HL-60 (cell line): ENCODE measurements around the gene LRP5.

Experiments used
- CTCF ChIP-seq: IDR thresholded peaks from one replicate; pipeline ENCODE4 v1.5.1; 2011; ENCODE audit warnings: low read length, control low read depth, inconsistent platforms; ENCODE audit not compliant: insufficient read depth
- GABPA ChIP-seq: IDR thresholded peaks from 2 replicates; pipeline ENCODE4 v1.6.1; 2012; ENCODE audit warnings: low read depth
- REST ChIP-seq: IDR thresholded peaks from 2 replicates; pipeline ENCODE4 v1.6.1; 2012; ENCODE audit warnings: low read depth; ENCODE audit not compliant: insufficient replicate concordance
- SPI1 ChIP-seq: IDR thresholded peaks from 2 replicates; pipeline ENCODE4 v1.6.1; 2012; ENCODE audit warnings: low read depth, mild to moderate bottlenecking, borderline replicate concordance

- TF ChIP-seq CTCF = no peak
- TF ChIP-seq REST = no peak
- TF ChIP-seq GABPA = no peak
- TF ChIP-seq SPI1 = no peak
Measured at GRCh38 chr11:68379206-68379605, 66.8 kb downstream of the LRP5 start.
